IPS DF 6.9 (cell line): Measurements from ENCODE around the gene KDR.

Experiments used
- DNase-seq: peaks from one replicate; pipeline ENCODE4 v3.0.0-alpha.2; 2013; ENCODE audit warnings: low read depth, low spot score
- H3K27ac ChIP-seq: one replicate; pipeline ENCODE4 v1.5.1; 2013; ENCODE audit warnings: low read length, control low read depth
- H3K27me3 ChIP-seq: 2 replicates; pipeline ENCODE4 v1.6.1; 2013; ENCODE audit warnings: mild to moderate bottlenecking, low read length; ENCODE audit not compliant: control insufficient read depth, insufficient read depth
- H3K36me3 ChIP-seq: 2 replicates; pipeline ENCODE4 v1.6.1; 2013; ENCODE audit warnings: low read length; ENCODE audit not compliant: control insufficient read depth, insufficient read depth
- H3K4me1 ChIP-seq: 2 replicates; pipeline ENCODE4 v1.6.1; 2013; ENCODE audit warnings: low read length; ENCODE audit not compliant: control insufficient read depth, insufficient read depth
- H3K4me3 ChIP-seq: 2 replicates; pipeline ENCODE4 v1.5.1; 2013; ENCODE audit warnings: mild to moderate bottlenecking, low read length
- H3K9me3 ChIP-seq: 2 replicates; pipeline ENCODE4 v1.6.1; 2013; ENCODE audit warnings: low read length, inconsistent platforms; ENCODE audit not compliant: control insufficient read depth, insufficient read depth
- WGBS: extraction: QIAGEN DNeasy Blood & Tissue Kit; methylation state at CpG from one replicate; pipeline ENCODE4 v1.1.7; 2013; ENCODE audit warnings: mixed read lengths, missing lambda C conversion rate; ENCODE audit not compliant: insufficient read length, insufficient coverage; 5-methylcytosine and 5-hydroxymethylcytosine counted together

KDR gene

GRCh38 chr4:55124322-55125076 is 896 bp downstream of the KDR start:
- Histone ChIP-seq H3K4me3 (peak overlapping the region; percentile 55; the same call in 1 of the 2 replicates), H3K27ac (no peak overlapping the region), H3K27me3 (no peaks in the 10 kb centered on the region; the same call in 1 of the 2 replicates), H3K4me1 (peaks cover 3% of the 10 kb centered on the region; the same call in 1 of the 2 replicates), H3K36me3 (no peaks in the 10 kb centered on the region), H3K9me3 (no peaks in the 10 kb centered on the region)
- no peak for DNase-seq
- WGBS = no CpG with 5 or more reads among the region's 34 CpGs

- Histone ChIP-seq H3K27me3 (no peaks in the 10 kb centered on the region; the same call in 1 of the 2 replicates), H3K4me3 (peak overlapping the region; percentile 10; the same call in 1 of the 2 replicates), H3K27ac (no peak overlapping the region), H3K36me3 (no peaks in the 10 kb centered on the region), H3K4me1 (peaks cover 3% of the 10 kb centered on the region; the same call in 1 of the 2 replicates), H3K9me3 (no peaks in the 10 kb centered on the region)
- WGBS = no CpG with 5 or more reads among the region's 6 CpGs
- no peak for DNase-seq
Observed at GRCh38 chr4:55123791-55124190, 1.6 kb downstream of the KDR start.

GRCh38 chr4:55122235-55122634 is 3.2 kb downstream of the KDR start:
- Histone ChIP-seq H3K36me3 (no peaks in the 10 kb centered on the region; the same call in 1 of the 2 replicates), H3K4me3 (no peak overlapping the region), H3K27ac (no peak overlapping the region), H3K27me3 (no peaks in the 10 kb centered on the region; the same call in 1 of the 2 replicates), H3K4me1 (peaks cover 3% of the 10 kb centered on the region; the same call in 1 of the 2 replicates), H3K9me3 (no peaks in the 10 kb centered on the region)
- no CpG with 5 or more reads among the region's 2 CpGs for WGBS
- DNase-seq = no peak

- WGBS = no CpG with 5 or more reads among the region's 4 CpGs
- peaks cover 2% of the 10 kb centered on the region; the same call in 1 of the 2 replicates for H3K4me1 ChIP-seq
- H3K9me3 ChIP-seq = no peaks in the 10 kb centered on the region
- no peak overlapping the region for H3K27ac ChIP-seq
- no peak overlapping the region for H3K4me3 ChIP-seq
- no peaks in the 10 kb centered on the region; the same call in 1 of the 2 replicates for H3K27me3 ChIP-seq
- H3K36me3 ChIP-seq = no peaks in the 10 kb centered on the region; the same call in 1 of the 2 replicates
- DNase-seq = no peak
Observed at GRCh38 chr4:55121246-55121645, 4.1 kb downstream of the KDR start.

- Histone ChIP-seq H3K27ac (no peak overlapping the region), H3K4me3 (no peak overlapping the region), H3K9me3 (no peaks in the 10 kb centered on the region), H3K4me1 (no peaks in the 10 kb centered on the region), H3K36me3 (peaks cover 2% of the 10 kb centered on the region; the same call in 1 of the 2 replicates), H3K27me3 (no peaks in the 10 kb centered on the region)
- WGBS = no CpG with 5 or more reads among the region's 6 CpGs
- no peak for DNase-seq
Observed at GRCh38 chr4:55118397-55118796, 7.0 kb downstream of the KDR start.

GRCh38 chr4:55117511-55117910 is 7.9 kb downstream of the KDR start:
- H3K4me1 ChIP-seq = no peaks in the 10 kb centered on the region
- no peak overlapping the region for H3K4me3 ChIP-seq
- H3K9me3 ChIP-seq = no peaks in the 10 kb centered on the region
- no peak for DNase-seq
- H3K27me3 ChIP-seq = no peaks in the 10 kb centered on the region
- WGBS = no CpG with 5 or more reads among the region's 1 CpG
- H3K36me3 ChIP-seq = peaks cover 2% of the 10 kb centered on the region; the same call in 1 of the 2 replicates
- no peak overlapping the region for H3K27ac ChIP-seq

- Histone ChIP-seq H3K4me3 (no peak overlapping the region), H3K36me3 (peaks cover 2% of the 10 kb centered on the region; the same call in 1 of the 2 replicates), H3K27me3 (no peaks in the 10 kb centered on the region), H3K4me1 (no peaks in the 10 kb centered on the region), H3K9me3 (no peaks in the 10 kb centered on the region), H3K27ac (no peak overlapping the region)
- no CpG with 5 or more reads among the region's 1 CpG for WGBS
- no peak for DNase-seq
Observed at GRCh38 chr4:55116450-55116849, 8.9 kb downstream of the KDR start.

- Histone ChIP-seq H3K9me3 (no peaks in the 10 kb centered on the region), H3K4me1 (no peaks in the 10 kb centered on the region), H3K36me3 (peaks cover 16% of the 10 kb centered on the region), H3K27ac (no peak overlapping the region), H3K4me3 (no peak overlapping the region), H3K27me3 (no peaks in the 10 kb centered on the region)
- no peak for DNase-seq
- WGBS = no CpG with 5 or more reads among the region's 1 CpG
Observed at GRCh38 chr4:55111601-55112000, 13.8 kb downstream of the KDR start.

- no CpG with 5 or more reads among the region's 8 CpGs for WGBS
Observed at GRCh38 chr4:55110131-55110530, 15.3 kb downstream of the KDR start.

GRCh38 chr4:55107054-55107453 is 18.3 kb downstream of the KDR start:
- peaks cover 23% of the 10 kb centered on the region for H3K36me3 ChIP-seq
- no peak for DNase-seq
- no peak overlapping the region for H3K4me3 ChIP-seq
- H3K27me3 ChIP-seq = no peaks in the 10 kb centered on the region
- no CpG with 5 or more reads among the region's 3 CpGs for WGBS
- no peaks in the 10 kb centered on the region for H3K9me3 ChIP-seq
- H3K4me1 ChIP-seq = no peaks in the 10 kb centered on the region
- no peak overlapping the region for H3K27ac ChIP-seq

More at GRCh38 chr4:55110131-55110530, 15.3 kb downstream of the KDR start:
- peaks cover 21% of the 10 kb centered on the region for H3K36me3 ChIP-seq
- no peaks in the 10 kb centered on the region for H3K9me3 ChIP-seq
- no peak overlapping the region for H3K4me3 ChIP-seq
- no peak overlapping the region for H3K27ac ChIP-seq
- no peak for DNase-seq
- no peaks in the 10 kb centered on the region for H3K27me3 ChIP-seq
- no peaks in the 10 kb centered on the region for H3K4me1 ChIP-seq
